Measurements from ENCODE around the gene APELA.
"Not testable (repeated sequence)": the region's sequence is repeated elsewhere in the genome, so short reads cannot be mapped to it uniquely, and the experiment has no call there.

The APELA gene

DNA sequence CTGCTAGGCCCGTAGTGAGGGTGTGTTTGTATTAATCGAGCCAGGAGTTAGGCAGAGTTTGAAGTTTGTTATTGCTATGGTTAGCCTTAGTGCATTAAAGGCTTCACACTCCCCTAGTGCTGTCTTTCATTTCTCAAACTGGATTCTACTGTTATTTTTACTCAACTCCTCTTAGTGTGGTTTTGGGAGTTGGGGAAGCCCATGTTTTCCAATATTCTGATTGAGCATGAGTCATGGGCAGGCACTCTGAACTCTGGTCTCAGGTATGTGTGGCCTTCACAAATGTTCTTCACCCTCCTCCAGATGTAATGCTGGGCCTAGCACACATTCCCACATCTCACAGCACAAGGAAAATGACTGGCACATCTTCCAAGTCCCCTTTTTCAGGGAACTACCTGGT lies 50.1 kb downstream of the APELA start:
- not testable (repeated sequence) for DNase-seq

DNA sequence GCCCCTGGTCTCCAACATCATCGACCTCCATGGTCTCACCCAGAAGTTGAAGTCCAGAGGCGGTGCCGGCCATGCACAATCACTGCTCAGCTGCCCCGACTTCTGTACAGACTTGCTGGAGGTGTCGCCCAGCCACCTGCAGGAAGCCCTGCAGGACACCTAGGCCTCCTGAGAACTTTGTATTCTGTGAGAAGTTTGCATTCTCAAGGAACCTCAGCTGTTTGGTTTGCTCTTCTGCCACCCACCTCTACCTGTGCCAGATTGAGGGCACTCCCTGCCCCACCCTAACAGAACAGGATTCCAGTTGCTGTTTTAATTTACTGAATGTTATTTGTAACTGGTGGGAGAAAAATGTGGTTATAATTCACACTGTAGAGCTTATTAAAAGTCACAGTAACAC lies 53.7 kb downstream of the APELA start:
- DNase-seq = no peak

DNA sequence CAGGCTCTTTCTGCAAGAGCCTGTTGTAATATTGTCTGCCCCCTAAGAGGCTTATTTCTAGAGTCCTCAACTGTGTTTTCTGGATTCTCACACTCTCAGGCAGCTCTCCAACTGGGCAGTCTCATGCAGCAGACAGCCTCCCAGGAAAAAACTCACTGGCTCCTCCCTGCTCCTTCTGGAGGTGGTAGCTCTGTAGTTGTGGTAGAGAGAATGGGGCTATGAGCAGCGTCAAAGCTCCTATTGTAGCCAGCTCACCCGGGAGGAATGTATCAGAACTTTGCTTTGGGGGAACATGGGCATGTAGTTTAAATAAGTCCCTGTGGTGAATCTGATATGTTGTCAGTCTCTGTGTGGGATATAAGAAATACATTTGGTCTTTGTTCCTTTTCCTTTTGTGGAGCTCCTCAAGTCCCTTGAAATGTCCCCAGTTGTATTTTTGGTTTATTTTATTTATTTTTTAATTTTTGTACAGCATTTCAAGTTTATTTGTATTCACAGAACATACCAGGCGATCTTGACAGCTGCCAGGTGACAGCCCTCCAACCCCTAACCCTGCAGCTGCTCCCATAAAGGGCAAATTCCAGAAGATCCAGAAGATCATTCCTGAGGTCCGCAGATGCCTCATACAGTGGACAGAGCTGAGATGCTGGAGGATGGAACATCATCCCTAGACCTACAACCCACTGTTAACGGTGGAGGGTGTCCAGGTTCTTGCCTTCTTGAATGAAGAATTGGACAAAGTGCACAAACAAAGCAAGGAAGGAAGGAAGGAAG lies 54.8 kb downstream of the APELA start:
- no peak for DNase-seq

DNA sequence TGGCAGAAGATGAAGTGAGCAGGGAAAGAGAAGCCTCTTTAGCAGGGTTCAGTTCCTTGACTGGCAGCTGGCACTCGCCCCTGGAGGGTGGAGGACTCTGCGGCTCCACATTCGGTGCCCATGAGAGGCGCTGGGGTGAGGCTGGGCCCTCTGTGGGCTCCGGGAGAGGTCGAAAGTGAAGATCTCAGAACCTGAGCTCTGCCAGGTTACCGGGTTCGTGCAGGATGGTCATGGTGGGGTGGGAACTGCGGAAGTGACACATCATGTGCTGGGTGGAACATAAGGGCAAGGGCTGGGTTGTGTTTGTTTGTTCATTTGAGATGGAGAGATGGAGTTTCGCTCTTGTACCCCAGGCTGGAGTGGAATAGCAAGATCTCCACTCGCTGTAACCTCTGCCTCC lies 56.3 kb downstream of the APELA start:
- no peak for DNase-seq

DNA sequence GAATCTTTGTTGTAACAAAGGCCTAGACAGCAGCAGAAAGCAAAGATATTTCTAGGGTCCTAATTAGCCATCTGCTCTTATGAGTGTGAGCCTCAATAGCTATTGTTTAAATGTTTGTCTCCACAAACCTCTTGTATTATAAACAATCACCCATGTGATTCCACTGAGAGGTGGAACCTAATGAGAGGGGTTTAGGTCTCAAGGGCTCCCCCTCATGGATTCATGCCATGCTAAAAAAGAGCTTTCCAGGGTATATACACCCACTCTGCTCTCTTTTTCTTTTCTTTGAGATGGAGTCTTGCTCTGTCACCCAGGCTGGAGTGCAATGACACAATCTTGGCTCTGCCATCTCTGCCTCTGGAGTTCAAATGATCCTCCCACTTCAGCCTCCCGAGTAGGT lies 58.4 kb downstream of the APELA start:
- no peak for DNase-seq

DNA sequence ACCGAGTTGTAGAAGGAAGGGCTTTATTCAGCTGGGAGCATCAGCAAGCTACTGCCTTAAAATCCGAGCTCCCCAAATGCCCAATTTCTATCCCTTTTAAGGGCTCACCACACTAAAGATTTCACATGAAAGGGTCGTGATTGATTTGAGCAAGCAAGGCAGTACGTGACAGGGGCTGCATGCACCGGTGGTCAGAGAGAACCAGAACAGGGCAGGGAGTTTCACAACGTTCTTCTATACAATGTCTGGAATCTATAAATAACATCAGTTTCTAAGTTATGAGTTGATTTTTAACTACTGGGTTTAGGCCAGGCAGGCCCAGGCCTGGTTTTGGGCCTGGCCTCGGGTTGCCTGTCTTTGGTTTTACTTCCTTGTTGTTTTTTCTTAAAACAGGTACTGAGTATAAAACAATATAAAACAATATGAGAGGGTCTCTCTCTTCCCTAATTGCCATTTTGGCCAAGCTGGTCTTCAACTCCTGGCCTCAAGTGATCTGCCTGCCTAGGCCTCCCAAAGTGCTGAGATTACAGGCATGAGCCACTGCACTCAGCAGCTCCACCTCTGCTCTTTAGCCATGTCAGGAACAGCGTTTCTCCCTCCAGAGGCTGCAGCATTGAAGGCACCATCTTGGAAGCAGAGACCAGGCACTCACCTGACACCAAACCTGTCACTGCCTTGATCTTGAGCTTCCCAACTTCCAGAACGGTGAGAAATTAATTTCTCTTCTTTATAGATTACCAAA lies 59.1 kb downstream of the APELA start:
- DNase-seq = not testable (repeated sequence)

DNA sequence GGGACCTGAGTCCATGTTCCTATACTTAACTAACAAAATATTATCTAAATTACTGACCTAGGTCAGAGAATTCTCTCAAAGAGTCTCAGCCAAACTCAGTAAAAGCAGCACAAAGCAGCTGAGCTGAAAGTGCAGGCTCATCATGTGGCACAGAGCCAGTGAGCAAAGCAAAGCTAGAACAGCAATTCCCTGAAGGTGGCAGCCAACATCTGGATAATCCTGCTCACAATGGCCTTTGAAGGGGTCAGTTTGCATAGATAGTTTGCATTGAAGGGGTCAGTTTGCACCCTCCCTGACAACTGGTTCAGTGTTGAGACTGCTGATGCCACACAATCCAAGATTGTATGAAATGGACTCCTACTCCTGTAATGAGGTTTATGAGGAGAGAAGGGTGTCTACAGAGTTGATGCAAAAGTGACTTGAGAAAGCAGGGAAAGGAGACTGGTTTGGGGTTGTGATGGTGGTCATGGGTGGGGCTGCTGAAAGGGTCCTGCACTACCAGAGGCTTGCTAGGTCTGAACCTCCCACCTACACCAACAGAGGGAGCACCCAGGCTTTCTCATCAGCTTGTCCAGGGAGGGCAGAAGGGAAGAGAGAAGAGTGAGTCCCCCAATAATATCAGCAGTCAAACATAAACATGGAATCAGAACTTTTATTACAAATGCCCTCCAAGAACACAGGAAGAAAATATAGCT lies 60.7 kb downstream of the APELA start:
- DNase-seq = no peak

DNA sequence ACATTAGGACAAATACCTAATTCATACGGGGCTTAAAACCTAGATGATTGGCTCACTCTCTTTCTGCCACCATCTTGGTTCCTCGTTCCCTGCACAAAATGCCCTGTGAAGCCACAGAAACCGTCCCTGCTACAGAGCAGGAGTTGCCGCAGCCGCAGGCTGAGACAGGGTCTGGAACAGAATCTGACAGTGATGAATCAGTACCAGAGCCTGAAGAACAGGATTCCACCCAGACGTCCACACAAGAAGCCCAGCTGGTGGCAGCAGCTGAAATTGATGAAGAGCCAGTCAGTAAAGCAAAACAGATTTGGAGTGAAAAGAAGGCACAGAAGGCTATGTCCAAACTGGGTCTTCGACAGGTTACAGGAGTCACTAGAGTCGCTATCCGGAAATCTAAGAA lies 66.2 kb downstream of the APELA start:
- DNase-seq = no peak

DNA sequence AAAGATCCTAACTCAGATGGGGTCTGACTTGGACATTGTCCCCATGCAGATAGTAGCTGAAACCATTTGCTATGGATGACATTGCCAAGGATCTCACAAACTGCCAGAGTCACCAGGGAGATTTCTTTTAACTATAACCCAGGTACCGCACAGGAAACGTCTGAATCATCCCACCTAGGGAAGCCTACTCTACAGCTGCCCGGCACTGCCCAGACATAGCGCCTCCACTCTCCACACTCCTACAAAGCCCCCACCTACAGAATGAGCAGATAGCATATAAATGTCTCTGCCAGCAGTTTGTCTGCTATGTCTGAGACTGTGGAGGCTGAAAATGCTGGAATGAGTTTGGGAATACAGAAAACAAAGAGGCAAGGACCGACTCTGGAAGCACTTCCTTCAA lies 68.2 kb downstream of the APELA start:
- DNase-seq = no peak

DNA sequence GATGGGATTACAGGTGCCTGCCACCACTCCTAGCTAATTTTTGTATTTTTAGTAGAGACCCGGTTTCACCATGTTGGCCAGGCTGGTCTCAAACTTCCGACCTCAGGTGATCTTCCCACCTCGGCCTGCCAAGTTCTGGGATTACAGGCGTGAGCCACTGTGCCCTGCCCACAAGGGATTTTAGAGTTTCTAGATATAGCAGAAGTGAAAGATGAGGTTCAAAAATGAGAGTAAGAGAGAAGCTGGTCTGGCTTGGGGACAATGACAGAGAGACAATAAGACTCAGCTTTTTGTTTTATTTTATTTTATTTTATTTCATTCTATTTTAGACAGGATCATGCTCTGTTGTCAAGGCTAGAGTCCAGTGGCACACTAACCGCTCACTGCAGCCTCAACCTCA lies 69.8 kb downstream of the APELA start:
- DNase-seq = no peak

Measured in activated CD4-positive, alpha-beta T cell treated with anti-CD3 and anti-CD28 coated beads, Interleukin-2, amount 50 U/mL, for 16 hours (primary cell).